Activated CD4-positive, alpha-beta T cell treated with anti-CD3 and anti-CD28 coated beads, Interleukin-2, amount 50 U/mL, for 24 hours (primary cell): ENCODE measurements around the gene PMEPA1.
A peak's percentile ranks its signal among the peaks of the same experiment; 100 is the strongest.

ENCODE experiments used
- DNase-seq, 2 donors: peaks; one replicate each; pipeline ENCODE4 v3.0.0-alpha.2; 2020; ENCODE audit warnings: low read depth in 1 of 2, low spot score in 1 of 2

PMEPA1 gene, protein sequence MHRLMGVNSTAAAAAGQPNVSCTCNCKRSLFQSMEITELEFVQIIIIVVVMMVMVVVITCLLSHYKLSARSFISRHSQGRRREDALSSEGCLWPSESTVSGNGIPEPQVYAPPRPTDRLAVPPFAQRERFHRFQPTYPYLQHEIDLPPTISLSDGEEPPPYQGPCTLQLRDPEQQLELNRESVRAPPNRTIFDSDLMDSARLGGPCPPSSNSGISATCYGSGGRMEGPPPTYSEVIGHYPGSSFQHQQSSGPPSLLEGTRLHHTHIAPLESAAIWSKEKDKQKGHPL

DNA sequence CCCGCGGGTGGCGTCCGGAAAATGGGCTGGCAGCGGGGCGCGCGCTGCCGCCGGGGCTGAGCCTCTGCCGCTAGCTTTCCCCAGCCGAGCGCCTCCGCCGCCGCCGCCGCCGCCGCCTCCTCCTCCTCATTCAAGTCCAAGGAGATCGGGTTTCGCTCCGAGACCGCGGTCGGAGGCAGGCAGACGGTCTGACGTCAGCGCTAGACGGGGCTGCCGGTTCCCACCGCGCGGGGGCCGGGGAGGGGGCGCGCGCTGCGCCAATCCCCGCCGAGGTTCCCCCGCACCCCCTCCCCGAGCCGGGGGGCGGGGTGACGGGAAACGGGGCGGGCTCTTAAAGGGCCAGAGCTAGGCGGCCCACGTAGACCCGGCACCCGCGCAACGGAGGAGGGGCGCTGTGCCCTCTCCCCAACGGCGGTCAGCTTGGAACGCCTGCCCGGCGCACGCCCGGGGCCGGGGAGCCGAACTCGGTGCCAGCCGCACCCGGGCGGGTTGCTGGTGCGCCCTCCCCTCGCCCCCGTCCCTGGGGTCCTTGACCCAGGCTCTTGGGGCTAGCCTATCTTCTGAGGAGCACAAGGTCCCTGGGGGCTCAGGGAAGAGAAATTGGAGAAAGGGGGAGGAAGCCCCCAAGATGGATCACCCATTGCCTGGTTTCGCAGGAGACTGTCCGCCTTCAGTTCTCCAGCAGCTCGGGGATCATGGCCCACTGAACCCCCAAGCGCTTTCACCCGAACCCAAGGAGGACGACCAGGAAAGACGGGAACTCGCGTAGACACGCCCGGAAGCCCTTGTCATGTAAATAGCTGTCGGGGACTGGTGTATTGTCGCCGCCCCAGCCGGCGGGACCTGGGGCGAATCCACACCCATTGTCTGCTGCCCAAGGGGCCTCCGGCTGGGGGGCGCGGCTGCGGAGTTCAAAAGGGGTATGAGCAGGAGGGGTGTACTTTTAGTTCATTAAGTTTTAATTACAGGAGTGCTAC, at the start of gene PMEPA1:
PMEPA1 (minus strand) TSS at position 193 of the 977 bp plus-strand sequence. CDS start 433 bp downstream, outside the sequence.
- peak; percentile 80 to 87 for DNase-seq

DNA sequence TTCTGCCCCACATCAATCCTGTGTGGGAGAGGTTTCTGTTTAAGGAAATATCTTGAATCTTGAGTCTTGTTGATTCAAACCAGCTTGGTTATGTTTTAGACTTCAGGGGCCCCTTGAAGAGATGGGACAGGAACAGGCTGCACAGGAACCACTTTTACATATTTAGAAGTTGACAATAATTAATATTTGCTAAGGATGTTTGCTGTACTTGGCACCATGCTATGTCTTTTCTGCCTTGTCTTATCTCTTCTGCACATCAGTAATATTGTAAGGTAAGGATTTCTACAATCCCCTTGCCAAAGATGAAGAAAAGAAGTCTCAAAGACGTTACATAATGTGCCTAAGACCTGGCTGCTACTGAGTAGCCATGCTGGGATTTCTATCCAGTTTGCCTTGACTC, 48.0 kb upstream of the PMEPA1 start:
- DNase-seq: no peak

DNA sequence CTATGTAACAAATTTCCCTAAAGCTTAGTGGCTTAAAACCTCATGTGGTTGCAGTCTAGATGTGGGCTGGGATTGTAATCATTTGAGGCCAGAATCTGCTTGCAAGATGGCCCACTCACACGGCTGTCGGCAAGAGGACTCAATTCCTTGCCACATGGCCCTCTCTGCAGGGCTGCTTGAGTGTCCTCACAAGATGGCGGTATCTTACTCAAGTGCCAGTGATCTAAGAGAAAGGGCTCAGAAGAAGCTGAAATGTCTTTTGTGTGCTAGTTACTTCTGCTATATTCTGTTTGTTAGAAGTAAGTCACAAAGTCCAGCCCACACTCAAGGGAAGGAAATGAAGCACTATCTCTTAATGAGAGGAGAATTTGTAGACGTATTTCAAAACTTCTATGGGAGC, 47.1 kb upstream of the PMEPA1 start:
- DNase-seq: no peak

DNA sequence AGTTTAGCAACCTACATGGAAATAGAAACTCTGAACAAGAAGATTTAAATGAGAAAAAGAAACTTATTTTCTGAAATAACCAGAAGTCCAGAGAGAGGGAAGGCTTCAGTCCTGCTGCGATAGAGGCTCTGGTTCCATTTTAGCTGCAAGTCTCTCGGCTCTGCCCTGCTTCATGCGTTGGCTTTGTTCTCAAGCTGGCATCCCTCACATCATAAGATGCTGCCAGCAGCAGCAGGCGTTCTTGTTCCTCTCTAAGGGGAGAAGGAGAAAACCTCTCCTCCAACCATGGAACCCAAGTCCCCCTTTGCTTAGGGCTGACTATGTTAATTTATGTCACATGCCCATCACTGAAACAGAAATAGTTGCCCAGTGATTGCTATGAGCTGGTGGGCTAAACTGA, 46.4 kb upstream of the PMEPA1 start:
- DNase-seq: no peak

DNA sequence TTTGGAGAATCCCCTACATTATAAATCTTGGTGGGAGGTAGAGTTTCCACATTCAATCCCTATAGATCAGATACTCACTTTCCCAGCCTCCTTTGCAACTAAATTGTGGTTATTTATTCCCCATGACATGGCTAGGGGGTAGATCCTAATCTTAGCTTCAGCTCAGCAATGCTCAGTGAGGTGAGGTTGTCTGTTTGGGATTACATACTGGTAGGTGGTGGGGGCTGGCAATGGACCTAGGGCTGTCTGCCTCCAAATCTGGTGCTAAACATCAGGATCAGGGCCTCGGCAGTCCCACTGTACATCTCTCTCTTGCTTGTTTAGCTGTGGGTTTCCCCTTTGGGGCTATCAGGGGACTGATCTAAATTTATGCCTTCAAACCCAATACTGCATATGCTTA, 45.8 kb upstream of the PMEPA1 start:
- no peak for DNase-seq

DNA sequence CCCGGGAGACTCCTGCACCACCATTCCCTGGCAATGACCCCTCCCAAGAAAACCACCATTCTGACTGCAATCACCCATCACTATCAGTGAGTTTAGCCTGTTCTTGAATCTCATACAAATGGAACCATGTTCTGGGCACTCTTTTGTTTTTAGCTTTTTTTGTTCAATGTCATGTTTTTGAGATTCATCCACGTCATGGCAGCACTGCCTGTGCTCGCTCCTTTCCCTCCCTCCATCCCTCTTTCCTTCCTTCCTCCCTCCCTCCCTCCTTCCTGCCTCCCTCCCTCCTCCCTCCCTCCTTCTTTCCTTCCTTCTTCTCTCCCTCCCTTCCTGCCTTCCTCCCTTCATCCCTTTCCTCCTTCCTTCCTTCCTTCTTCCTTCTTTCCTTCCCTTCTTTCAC, 44.4 kb upstream of the PMEPA1 start:
- DNase-seq: no peak

DNA sequence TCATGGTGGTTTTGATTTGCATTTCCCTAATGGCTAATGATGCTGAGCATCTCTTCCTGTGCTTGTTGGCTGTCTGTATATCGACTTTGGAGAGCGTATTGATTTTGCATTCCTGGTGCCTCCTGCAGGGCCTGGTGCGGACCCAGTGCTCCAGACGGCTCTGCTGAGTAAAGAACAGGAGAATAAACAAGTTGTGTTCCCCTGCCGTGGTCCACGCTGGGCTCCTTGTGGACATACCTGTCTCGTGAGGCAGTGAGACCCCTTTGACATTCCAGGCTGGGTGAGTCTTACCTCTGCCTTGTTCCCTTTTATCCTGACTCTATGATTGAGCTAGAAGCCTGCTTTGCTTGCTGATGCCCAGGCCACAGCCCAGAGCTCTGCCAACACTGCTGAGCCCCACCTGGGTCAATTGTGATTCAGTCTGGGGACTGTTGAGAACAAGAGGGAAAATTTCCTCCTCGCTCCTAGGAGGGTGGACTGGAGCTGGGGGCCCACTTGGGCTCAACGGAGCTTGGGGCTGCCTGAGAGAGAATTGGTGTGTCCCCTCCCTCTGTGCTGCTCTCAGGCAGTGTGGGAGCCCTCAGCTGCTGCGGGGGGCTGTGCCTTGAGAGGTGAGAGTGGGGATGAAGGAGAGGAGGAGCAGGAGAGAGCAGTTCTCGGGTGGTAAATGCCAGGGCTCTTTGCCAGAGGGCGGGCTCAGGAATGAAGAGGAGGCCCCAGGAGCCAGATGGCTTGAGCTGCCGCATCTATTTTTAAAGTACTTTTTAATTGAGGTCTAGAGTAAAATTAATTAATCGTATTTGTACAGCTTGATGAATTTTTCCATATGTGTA, 43.7 kb upstream of the PMEPA1 start:
- DNase-seq: no peak

DNA sequence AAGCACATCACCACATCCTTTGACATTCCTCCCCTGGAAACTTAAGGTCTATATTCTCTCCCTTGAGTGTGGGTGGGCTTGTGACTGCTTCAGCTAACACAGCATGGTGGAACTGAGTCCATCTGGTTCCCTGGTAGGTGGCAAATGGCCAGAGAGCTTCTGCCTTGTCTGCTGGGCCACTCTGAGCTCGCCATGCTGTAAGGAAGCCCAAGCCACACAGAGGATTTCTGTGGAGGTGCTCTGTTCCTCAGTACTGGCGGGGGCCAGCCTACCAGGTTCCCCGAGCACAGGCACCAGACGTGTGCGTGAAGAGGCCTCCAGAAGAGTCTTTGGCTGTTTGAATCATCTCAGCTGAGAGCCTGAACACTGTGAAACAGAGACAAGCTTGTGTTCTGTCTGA, 41.6 kb upstream of the PMEPA1 start:
- no peak for DNase-seq

DNA sequence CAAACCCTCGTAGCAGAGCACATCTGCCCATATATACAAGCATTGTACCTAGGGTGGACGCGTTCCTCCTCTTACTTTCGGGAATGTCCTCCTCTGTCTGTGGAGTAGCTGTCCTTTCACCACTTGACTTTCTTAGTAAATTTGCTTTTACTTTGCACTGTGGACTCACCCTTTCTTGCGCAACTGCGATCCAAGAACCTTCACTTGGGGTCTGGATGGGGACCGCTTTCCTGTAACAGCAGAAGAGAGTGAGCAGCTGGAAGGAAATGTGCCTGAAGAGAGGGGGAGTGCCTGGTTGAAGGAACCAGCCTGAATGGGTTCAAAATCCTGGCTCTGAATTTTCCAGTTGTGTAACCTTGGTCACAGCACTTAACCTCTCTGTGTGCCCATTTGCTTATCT, 40.1 kb upstream of the PMEPA1 start:
- DNase-seq: no peak

DNA sequence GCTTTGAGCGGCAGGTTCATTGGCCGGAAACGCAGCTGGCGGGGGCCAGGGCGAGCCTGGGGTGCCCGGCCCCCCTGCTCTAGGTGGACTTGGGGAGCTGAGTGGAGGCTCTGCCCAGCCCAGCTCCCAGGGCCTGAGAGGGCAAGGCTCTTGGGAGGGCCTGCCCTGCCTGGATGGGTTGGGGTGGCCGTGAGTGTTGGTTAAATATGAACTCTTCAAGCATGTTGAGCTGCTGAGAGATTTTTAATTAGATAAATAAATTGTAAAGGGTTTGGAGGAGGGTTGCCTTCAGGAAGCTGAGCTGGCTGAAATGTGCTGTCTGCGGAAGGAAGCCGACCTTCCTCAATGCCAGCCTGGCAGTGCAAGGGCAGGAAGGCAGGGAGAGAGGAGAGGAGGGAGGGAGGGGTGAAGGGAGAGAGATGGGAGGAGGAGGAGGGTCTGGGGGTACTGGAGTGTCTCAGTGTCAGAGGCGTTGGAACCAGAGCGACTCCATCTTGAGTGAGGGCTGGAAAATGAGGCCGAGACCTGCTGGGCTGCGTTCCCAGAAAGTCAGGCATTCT, 39.4 kb upstream of the PMEPA1 start:
- no peak for DNase-seq

DNA sequence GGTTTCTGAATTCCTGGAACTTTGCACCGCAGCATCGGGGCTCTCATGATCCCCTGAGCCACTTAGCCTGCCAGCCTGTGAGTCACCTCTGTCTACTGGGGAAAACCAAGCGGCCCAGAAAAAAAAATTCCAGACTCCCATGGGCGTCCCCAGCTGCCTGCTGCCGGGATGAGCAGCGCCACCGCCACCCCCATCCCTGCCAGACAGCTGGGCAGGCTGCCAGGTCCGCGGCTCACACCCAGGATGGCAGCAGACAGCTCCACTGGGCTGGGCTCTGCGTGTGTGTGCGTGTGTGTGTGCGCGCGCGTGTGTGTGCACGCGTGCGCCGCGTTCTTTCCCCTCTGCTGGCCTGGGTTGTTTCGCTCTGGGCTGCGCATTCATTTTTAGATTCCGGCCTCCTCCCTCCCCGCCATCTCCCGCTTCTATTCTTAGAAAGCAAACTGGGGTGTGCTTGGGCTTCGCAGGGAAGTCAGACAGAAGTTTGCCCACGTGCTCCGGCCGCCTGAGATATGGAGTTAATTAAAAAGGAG, 38.9 kb upstream of the PMEPA1 start:
- peak; percentile 9 to 32 for DNase-seq

DNA sequence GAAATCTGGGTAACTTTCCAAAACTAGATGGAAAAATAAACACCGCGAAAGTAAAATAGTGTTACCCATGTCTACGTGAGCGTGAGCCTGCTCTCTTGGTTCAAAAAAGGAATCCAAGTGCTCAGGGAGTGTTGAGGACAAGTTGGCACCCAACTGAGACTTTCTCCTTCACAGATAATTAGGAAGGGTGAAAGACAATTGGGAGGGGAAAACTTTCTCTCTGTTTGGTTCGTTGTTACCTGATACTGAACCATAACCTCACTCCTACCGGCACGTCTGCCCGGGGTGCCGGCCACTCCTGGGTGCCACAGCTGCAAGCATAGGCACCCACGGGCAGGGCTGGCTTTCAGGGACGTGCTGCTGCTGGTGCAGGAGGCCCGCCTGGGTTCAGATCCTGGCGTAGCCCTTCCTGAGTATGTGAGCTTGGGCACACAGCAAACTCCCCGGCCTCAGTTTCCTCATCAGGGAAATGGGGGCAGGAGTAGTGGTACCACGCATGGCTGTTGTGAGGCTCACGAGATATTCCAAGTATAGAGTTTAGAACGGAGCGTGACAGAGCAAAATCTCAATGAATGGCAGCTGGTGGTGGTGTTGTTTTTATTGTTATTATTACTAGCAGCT, 38.2 kb upstream of the PMEPA1 start:
- no peak for DNase-seq

DNA sequence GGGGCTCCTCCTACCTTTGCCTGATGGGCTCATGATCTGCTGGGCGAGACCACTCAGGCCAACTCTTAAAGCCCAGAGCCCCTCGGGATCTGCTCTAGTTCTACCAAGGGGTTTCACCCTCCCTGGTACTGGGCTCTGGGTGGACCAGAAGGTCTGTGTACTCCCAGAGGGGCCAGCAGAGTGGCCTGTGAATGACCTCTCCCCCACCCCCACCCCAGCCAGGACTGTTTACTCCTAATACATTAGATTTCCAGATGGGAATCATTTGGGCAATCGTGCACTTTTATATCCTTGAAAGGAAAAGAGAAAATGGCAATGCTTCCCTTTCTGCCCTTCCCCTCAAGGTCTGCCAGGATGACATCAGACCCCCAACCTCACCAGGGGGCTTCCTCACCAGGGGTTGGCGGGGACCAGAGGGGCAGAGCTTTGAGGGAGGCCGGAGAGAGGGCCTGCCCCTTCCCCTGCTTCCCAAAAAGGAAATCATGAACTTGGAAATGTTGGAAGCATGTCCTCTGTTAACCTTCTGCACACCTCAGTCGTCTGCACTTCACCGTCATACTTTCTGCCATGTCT, 37.1 kb upstream of the PMEPA1 start:
- DNase-seq: no peak

DNA sequence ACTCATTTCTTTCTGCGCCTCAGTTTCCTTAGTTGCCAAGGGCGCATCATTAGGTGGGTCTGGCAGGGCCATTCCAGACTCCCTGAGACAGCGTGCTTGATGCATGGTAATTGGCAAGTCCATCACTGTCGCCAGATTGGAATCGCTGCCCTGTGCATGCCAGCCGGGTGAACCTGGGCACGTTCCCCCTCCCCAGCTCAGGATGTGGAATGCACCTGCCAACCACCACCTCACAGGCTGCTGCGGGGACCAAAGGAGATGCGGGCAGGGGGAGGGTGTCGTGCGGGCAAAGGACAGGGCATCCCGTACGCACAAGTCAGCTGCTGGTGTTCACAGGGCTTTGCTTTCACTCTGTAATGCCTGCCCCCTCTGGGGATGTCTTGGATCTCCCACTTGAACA, 36.4 kb upstream of the PMEPA1 start:
- no peak for DNase-seq

DNA sequence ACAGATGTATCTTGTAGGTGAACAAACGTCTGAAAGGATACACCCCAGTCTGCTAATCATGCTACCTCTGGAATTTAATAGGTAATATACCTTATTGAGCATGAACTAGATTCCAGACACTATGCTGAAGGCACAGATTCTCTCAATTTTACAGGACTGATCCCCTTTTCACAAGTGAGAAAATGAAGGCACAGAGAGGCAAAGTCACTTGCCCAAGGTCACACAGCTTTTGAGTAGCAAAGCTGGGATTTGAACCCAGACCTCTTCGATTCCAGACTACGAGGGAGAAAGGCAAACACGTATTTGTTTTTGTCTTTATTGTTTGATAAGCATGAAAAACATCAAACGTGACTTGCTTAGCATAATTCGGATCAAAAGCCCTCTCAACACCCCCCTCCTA, 34.4 kb upstream of the PMEPA1 start:
- DNase-seq: no peak

DNA sequence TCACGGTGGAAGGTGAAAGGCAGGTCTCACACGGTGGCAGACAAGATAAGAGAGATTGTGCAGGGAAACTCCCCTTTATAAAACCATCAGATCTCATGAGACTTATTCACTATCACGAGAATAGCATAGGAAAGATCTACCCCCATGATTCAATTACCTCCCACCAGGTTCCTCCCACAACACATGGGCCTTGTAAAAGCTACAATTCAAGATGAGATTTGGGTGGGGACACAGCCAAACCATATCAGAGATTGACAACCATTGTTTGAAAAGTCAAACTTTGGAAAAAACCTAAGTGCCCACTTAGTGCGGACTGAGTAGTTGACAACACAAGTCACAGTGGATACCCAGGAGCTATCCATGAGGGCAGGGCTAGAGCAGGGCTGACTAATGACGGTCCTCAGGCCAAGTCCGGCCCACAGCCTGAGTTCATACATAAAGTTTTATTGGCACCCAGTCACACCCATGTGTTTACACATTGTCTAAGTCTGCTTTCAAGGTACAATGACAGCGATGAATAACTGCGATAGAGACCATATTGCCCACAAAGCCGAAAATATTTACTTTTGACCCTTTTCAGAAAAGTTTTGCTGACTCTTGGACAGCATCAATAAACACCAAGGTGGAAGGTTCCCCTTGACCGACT, 33.8 kb upstream of the PMEPA1 start:
- DNase-seq: no peak

DNA sequence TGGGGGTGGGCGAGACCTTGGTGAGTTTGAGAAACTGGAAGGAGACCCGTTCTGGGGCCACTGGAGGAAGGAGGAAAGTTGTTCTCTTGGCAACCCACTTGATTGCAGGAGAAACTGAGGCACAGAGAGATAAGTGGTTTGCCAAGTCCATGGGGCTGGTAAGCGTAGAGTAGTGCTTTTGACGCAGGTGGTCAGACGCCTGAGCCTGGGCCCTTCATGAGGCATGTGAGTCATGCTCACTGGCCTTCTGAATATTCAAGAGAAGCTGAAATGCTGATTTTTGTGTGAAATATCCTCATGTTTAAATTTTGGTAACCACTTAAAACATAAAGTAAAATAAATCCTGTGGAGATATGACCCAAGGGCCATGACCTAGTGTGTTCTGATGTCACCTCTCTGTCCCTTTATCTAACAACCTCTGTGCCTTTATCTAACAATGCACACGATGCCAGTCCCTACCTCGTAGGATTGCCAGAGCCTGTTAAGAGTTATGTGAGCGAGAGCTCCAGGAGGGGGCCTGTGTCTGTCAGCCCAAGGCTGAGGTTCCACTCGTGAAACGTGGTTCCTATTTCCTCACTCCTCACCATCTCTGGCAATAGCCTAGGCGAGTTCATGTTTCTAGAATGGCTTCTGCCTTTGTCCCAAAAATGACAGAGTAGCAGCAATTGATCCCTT, 32.8 kb upstream of the PMEPA1 start:
- no peak for DNase-seq

DNA sequence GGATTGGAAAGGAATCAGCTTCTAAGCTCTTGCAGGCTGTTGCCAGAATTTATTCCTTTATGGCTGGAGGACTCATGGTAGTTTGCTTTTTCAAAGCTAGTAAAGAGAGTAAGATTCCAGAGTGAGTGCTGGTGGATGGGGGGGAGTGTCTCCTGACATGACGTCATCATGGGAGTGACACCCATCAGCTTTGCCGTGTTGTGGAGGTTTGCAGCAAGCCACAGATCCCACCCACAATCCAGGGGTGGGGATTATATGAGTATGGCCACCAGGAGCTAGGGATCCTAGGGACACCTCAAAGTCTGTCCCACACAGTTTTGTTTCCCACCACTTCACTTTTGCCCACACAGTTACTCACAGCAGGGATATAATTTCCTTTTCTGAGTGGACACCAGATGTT, 28.7 kb upstream of the PMEPA1 start:
- DNase-seq: no peak

DNA sequence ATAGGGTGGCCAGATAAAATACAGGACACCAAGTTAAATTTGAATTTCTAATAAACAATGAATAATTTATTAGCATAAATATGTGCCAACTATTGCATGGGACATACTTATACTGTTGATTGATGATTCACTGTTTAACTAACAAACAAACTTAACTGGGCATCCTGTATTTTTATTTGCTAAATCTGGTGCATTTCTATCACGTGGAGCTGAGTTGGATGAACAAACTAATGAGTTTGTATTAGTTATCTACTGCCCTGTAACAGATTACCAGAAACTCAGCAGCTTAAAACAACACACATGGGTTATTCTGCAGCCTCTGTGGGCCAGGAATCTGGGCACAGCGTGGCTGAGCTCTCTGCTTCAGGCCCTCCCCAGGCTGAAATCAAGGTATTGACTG, 28.2 kb upstream of the PMEPA1 start:
- DNase-seq: no peak
